Activated CD8-positive, alpha-beta memory T cell treated with anti-CD3 and anti-CD28 coated beads, Interleukin-2, amount 50 U/mL, for 48 hours (primary cell): Measurements from ENCODE around the gene ERBB2.

ENCODE experiments used
- DNase-seq: peaks from one replicate; pipeline ENCODE4 v3.0.0-alpha.2; 2020

ERBB2 gene

GRCh38 chr17:39666231-39666600, 33.6 kb upstream of the ERBB2 start:
- no peak for DNase-seq

DNA sequence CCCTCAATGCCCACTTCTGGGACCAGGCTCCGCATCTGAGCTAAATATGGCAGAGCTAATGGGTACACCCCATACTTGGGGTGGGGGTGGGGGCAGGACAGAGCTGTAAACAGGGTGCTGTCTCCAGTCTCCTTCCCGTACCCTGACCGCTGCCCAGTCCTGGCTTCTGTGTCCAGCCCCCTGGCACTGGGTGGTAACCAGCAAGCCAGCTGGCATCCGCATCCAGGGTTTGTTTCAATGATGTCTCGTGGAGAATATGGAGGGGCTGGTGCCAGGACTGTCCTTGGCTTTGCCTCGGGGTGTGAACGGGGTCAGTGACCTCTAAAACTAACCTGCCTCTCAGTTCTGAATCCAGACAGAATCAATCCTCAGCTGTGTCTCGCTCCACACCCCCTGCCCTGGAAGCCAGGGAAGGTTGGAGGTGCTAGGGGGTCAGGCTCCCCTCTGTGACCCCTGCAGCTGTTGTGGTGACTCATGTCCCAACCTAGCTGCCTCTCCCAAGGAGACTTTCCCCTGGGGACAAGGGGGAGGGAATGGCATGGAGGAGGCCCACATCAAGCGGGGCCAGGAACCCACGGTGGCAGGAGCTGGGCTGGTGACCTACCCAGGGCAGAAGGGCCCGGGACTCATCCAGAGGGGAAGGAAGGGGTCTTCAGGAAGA, 33.1 kb upstream of the ERBB2 start:
- DNase-seq = no peak

- DNase-seq = peak; percentile 69
Observed at GRCh38 chr17:39667262-39667944, 32.5 kb upstream of the ERBB2 start.

- DNase-seq = peak; percentile 88
Observed at GRCh38 chr17:39667945-39668924, 31.6 kb upstream of the ERBB2 start, which contains the start of gene PNMT. TSS of gene PNMT (plus strand) at chr17:39668453. CDS start at chr17:39668476, 23 bp downstream.

- DNase-seq = no peak
Observed at GRCh38 chr17:39669897-39670735, 29.7 kb upstream of the ERBB2 start.

DNA sequence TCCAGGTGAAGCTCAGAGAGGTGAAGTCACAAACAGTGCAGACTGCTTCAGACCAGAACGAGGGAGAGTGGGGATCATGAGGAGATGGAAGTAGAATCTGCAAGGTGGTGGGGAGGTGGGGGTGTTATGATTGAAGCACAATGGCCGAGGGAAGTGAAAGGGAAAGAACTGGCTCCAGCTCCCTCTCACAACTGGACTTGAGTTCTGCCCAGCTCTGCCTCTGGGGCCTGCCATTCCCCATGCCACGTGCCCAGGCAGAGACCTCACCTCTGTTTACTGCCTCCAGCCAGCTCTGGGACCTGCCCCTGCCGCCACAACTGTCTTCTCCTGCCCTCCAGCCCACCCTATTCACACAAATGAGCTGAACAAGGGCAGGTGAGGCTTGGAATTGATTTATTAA, 29.1 kb upstream of the ERBB2 start:
- DNase-seq = no peak

DNA sequence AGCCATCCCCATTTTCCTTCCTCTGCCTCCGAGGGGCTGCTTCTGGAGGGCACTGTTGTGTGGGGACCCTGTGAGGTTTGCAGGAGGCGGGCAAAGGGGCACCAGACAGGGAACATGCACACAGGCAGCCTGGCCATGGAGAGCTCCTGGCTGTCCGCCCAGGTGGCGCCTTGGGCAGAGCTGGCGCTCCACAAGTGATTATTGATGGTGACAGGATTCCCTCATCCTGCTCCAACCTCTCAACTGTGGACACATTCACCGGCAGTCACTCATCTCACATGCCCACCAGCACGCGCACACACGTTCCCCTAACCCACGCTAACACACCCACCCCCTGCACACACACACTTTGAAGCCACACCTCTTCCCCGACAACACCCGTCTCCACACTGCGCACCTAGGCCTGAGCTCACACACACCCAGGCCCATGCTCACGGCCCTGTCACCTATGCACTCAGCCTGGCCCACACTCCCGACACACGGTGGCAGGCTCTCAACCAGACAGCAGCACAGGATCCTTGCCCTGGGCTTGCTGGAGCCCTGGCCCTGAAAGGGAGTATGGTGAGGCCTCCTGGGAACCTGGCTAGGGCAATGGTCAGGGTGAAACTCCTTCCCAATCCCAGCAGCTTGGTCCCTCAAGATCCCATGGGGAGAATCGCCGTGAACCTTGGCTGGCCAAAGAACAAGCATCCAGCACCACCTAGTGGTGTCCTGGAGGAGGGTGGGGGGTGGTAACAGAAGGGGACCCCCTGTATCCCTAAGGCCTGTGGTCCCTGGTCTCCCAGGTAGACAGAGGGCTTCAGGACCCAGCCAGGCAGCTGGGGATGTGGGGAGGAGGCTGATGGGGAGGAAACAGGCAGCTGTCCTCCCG, 28.0 kb upstream of the ERBB2 start:
- DNase-seq = no peak

- DNase-seq = no peak
Observed at GRCh38 chr17:39672522-39673334, 27.1 kb upstream of the ERBB2 start.

DNA sequence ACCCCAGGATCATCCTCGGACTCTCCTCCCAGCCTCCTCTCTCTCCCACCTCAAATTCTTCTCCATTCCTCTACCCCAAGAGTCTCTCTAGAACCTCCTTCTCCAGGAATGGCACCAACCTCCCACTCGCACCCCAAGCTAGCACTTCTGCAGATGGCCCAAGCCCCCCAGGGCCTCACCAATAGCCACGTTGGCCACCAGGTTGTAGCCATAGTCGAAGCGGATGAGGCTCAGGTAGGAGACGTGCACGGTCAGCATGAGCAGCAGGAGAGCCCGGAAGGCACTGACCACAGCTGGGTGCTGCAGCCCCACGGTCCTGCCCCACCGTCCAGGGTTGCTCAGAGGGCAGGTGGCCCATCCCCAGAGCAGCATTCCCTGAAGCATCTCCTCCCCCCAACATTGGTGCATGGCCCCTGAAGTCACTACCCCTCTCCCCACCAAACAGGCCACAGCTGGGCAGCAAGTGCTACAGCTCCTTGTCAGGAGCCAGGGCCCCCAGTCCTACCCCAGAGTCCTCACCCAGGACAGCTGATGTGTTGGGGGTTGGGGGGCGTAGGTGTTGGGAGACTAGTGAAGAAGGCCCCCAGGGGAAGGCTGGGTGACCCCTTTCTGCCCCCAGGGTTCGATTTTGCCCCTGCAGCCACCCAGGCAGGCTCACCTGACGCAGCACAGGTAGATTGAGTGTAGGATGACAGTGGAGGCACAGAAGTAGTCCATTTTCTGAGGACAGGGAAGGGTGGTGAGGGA, 26.4 kb upstream of the ERBB2 start:
- DNase-seq = no peak

- DNase-seq = no peak
Observed at GRCh38 chr17:39674179-39674578, 25.7 kb upstream of the ERBB2 start.

- no peak for DNase-seq
Observed at GRCh38 chr17:39674702-39675389, 25.0 kb upstream of the ERBB2 start.

DNA sequence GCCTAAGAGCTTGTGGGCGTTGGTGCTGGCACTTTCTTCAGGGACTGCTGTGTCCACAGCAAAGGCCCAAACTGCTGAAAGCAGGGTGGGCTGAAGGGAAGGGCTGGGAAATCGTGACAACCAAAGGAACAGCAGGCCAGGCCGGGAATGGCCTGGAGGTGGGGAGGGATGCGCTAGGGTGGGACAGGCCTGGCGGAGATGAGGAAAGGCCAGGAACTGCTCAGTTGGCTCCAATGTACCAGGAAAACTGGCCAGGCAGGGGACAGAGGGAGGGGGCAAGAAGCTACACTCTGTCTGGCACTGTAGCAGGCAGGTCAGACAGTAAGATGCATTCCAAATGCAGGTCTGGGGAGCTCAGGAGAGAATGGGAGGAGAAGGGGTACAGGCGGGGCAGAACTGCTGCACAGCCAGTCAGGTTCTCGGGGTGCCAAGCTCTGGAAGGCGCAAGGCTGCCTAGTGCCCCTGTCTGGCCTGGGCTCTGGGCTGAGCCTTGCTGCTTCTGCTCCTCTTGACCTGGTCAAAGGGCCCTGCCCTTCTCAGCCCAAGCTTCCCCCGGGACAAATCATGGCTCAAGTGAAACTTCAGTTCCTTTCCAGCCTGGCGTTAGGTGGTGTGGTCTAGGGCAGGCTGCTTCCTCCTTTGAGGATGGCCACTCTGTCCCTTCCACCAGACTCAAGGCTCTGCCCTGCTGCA, 24.3 kb upstream of the ERBB2 start:
- DNase-seq = no peak

- no peak for DNase-seq
Observed at GRCh38 chr17:39676198-39676819, 23.6 kb upstream of the ERBB2 start.

- no peak for DNase-seq
Observed at GRCh38 chr17:39677072-39677471, 22.8 kb upstream of the ERBB2 start.

DNA sequence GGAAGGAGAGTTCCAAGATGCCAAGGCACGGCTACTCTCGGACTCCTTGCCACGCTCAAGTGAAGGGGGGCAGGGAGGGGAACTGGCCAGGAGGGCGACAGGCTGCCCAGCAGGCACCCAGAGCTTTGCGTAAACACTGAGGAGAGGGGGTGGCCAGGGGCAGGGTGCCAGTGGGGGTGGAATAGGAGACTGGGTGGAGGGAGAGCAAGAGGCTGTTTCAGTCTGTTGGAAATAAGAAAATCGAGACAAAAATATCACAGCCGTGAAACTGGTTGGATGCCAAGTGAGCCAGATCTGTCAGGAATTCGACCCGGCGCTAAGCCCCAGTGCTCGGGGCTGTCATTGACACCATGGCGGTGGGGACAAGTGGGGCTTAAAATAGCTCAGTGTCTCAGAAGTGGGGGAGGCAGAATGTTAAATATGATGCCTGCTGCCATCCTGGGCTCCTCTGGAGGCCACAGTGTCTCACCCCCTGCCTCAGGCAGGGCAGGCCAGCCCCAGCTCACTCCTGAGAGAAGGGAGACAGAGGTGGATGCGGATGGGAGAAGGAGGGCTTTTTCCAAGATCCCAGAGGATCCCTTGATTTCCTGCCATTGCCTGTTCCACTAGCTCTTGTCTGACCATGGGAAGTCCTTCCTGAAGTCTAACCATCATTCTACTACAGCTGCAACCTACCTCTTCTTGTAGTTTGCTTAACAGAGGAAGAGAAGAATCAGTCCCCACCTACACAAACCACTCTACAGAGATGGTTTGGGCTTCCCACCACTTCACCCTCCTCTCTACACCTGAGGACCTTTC, 22.1 kb upstream of the ERBB2 start:
- no peak for DNase-seq

GRCh38 chr17:39678340-39679116, 21.3 kb upstream of the ERBB2 start:
- DNase-seq = no peak
